Psoas muscle (tissue), 8 donors: ENCODE measurements around the gene TMEM94. TPM values are rescaled to one million over a fixed set of nuclear protein-coding genes. Genes with fewer than 3 reads are reported as not detected.

Source experiments
- ATAC-seq, 4 donors: fragments of 200-7000 bp; cut with Tn5 transposase; one replicate each; pipeline ENCODE4 v1.9.1; 2020; ENCODE audit warnings: moderate library complexity in 3 of 4, mild to moderate bottlenecking in 2 of 4
- DNase-seq, 2 donors: peaks; one replicate each; pipeline ENCODE4 v3.0.0-alpha.2; 2020
- H3K27ac ChIP-seq: fragments of 200-600 bp; one replicate; pipeline ENCODE4 v1.8.0; 2022
- H3K27me3 ChIP-seq, 3 donors: fragments of 200-600 bp in 1 of 3; one replicate each; pipeline versions ENCODE4 v1.6.1 to v1.8.0; 2013 to 2022; ENCODE audit warnings: low read length in 2 of 3, mild to moderate bottlenecking in 2 of 3, moderate library complexity in 1 of 3; ENCODE audit not compliant: insufficient read depth in 3 of 3
- H3K36me3 ChIP-seq, 2 donors: fragments of 200-600 bp in 1 of 2; one replicate each; pipeline versions ENCODE4 v1.6.1 to v1.8.0; 2013 to 2022; ENCODE audit warnings: low read depth in 1 of 2, mild to moderate bottlenecking in 1 of 2, moderate library complexity in 1 of 2; ENCODE audit not compliant: insufficient read depth in 1 of 2
- H3K4me1 ChIP-seq: fragments of 200-600 bp; one replicate; pipeline ENCODE4 v1.8.0; 2022
- H3K4me3 ChIP-seq: fragments of 200-600 bp; one replicate; pipeline ENCODE4 v1.8.0; 2022; ENCODE audit warnings: mild to moderate bottlenecking
- H3K9me3 ChIP-seq: fragments of 200-600 bp; one replicate; pipeline ENCODE4 v1.8.0; 2022
- CTCF ChIP-seq: fragments of 200-600 bp; IDR thresholded peaks from one replicate; pipeline ENCODE4 v1.8.0; 2022; ENCODE audit warnings: antibody characterized with exemption
- WGBS, 3 donors: extraction: QIAGEN DNeasy Blood & Tissue Kit; methylation state at CpG; one replicate each; pipeline versions ENCODE4 v1.1.6 to v1.1.7; 2013; 5-methylcytosine and 5-hydroxymethylcytosine counted together
- intact Hi-C, 2 donors: fragments of 100-400 bp; cut with DNase I; formaldehyde crosslinking; loops; one replicate each; pipeline versions ENCODE4 v1.11.0 to v1.14.2; 2022
- polyA plus RNA-seq, 3 donors: library from polyadenylated mRNA; stranded (reverse); fragments of 200-250 nt; gene quantifications; one replicate each; pipeline ENCODE4 v1.2.3, GENCODE V29; 2013
- total RNA-seq, 4 donors: library from RNA; stranded (reverse); fragmentation: NEBNext Ultra II Directional in 2 of 4; extraction: Animal tissue kit (Norgen Biotek cat#: 25700) in 2 of 4; gene quantifications; one replicate each; pipeline versions ENCODE4 v1.2.1 to v1.2.4, GENCODE V29; 2021 to 2023
- donor health status: healthy with polysubstance abuse.
- donor health status: DM: no; HTN: no; CAD: no; lungs with moderate emphysema.
- donor health status: Bipolar disorder and iron deficiency.
- donor health status: healthy.
- donor health status: DM: yes; HTN: yes; CAD: no.
- donor health status: DM: no; HTN: no; CAD: no.
- donor health status: DM: no; HTN: no; CAD: no.
- donor health status: DM: yes; HTN: yes; CAD: no.

TMEM94 gene
- total and polyA plus RNA-seq, 7 donors = 18.7 to 64.3 (median 47.5) TPM

- TF ChIP-seq CTCF = no peak
- intact Hi-C loops = no loop called here
- H3K4me3 ChIP-seq = no peak overlapping the region
- no peak overlapping the region for H3K27ac ChIP-seq
- H3K4me1 ChIP-seq = peaks cover 19% of the 10 kb centered on the region
- H3K27me3 ChIP-seq = no peaks in the 10 kb centered on the region
- no peaks in the 10 kb centered on the region for H3K9me3 ChIP-seq
- WGBS, 3 donors = 56 to 63% (median 59%) methylated on average over 11 to 13 of the region's 13 CpGs
- ATAC-seq (peak in 2 of 4 donors; percentile 3 to 10), DNase-seq (no peak)
- H3K36me3 ChIP-seq = peaks cover 0 to 76% of the 10 kb centered on the region in 2 donors
Observed at GRCh38 chr17:75503976-75504346, 47.5 kb downstream of the TMEM94 start.

DNA sequence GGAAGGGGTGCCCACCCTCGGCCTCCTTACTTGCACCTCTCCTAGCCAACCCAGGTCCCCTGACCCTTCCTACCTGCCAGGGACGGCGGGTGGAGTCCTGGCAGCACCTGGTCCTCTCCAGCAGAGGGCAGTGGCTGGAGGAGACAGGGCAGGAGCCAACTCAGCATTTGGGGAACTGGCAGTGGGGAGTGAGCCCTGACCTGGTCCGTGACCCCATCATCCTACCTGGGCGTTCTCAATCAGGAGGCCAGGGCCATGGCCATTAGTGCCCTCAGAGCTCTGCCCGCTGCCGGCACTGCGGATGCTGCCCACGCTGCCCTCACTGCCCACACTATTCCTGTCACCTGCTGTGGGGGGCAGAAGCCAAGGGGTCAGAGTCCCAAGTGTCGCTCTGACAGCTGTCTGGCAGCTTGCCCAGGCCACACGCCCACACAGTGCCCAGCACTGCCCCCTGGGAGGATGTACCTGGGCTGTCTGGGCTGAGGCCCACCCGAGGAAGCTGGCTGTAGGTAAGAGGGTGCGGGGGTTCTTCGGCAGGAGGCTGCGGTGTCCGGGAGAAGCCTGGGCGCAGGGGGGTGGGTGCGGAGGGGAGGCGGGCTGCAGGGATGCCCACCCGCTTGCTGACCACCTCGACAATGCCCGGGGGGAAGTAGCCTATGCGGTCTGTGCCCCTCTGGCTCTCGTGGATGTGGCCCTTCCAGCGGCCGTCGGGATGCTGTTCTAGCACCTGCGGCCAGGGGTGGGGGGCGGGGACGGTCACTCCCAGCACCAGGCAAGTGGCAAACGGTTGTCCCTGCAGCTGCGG is 48.1 kb downstream of the TMEM94 start:
- WGBS, 3 donors = 60 to 63% (median 62%) methylated on average over 32 of the region's 32 CpGs
- DNase-seq (no peak), ATAC-seq (peak; percentile 48 to 75 (median 60))
- TF ChIP-seq CTCF = peak; percentile 52
- no peaks in the 10 kb centered on the region for H3K9me3 ChIP-seq
- peaks cover 0 to 71% of the 10 kb centered on the region in 2 donors for H3K36me3 ChIP-seq
- H3K27me3 ChIP-seq = no peaks in the 10 kb centered on the region
- H3K27ac ChIP-seq = no peak overlapping the region
- H3K4me3 ChIP-seq = no peak overlapping the region
- intact Hi-C loops = no loop called here
- peaks cover 22% of the 10 kb centered on the region for H3K4me1 ChIP-seq

GRCh38 chr17:75505152-75505409 is 48.6 kb downstream of the TMEM94 start:
- no peak for DNase-seq
- TF ChIP-seq CTCF = no peak
- WGBS, 3 donors = 66 to 82% (median 76%) methylated on average over 4 of the region's 4 CpGs
- Histone ChIP-seq H3K4me1 (peaks cover 27% of the 10 kb centered on the region), H3K9me3 (no peaks in the 10 kb centered on the region), H3K27me3 (no peaks in the 10 kb centered on the region), H3K27ac (no peak overlapping the region), H3K36me3 (peaks cover 0 to 68% of the 10 kb centered on the region in 2 donors), H3K4me3 (no peak overlapping the region)
- intact Hi-C loops = no loop called here
- no peak for ATAC-seq

GRCh38 chr17:75505640-75506039 is 49.2 kb downstream of the TMEM94 start:
- intact Hi-C loops = no loop called here
- TF ChIP-seq CTCF = no peak
- Histone ChIP-seq H3K27me3 (no peaks in the 10 kb centered on the region), H3K4me3 (no peak overlapping the region), H3K27ac (no peak overlapping the region), H3K4me1 (peaks cover 33% of the 10 kb centered on the region), H3K9me3 (no peaks in the 10 kb centered on the region), H3K36me3 (peaks cover 0 to 68% of the 10 kb centered on the region in 2 donors)
- no peak for DNase-seq
- no peak for ATAC-seq
- WGBS, 3 donors = 85 to 87% (median 87%) methylated on average over 15 of the region's 15 CpGs

- Histone ChIP-seq H3K27me3 (no peaks in the 10 kb centered on the region), H3K4me3 (no peak overlapping the region), H3K4me1 (peaks cover 38% of the 10 kb centered on the region), H3K9me3 (no peaks in the 10 kb centered on the region), H3K36me3 (peaks cover 0 to 68% of the 10 kb centered on the region in 2 donors), H3K27ac (no peak overlapping the region)
- 87 to 90% (median 87%) methylated on average over 21 of the region's 21 CpGs for WGBS, 3 donors
- intact Hi-C loops = no loop called here
- DNase-seq = no peak
- ATAC-seq = no peak
- TF ChIP-seq CTCF = no peak
Observed at GRCh38 chr17:75506134-75506533, 49.7 kb downstream of the TMEM94 start.
